IMR-90 (cell line): ENCODE results near the gene GIMAP8. TPM values are rescaled to one million over a fixed set of nuclear protein-coding genes. Genes with fewer than 3 reads are reported as not detected.

Source experiments
- ATAC-seq: fragments of 200-7000 bp; cut with Tn5 transposase; 2 replicates; pipeline ENCODE4 v1.9.1; 2020; ENCODE audit warnings: low read depth, mild to moderate bottlenecking, moderate library complexity
- BruUV-seq: library from RNA; stranded (reverse); fragments of 400-500 nt; replicated peaks from 2 replicates; lab custom pipeline; 2021; lab: Mats Ljungman, UMichigan
- CTCF ChIA-PET: fragments of 300-600 bp; formaldehyde crosslinking; extraction: SDS; loops from one replicate; lab custom pipeline; 2021; ENCODE audit warnings: antibody characterized with exemption; lab: Yijun Ruan, JAX
- POLR2A ChIA-PET: fragments of 300-600 bp; sonication (Branson Sonifier 250); formaldehyde crosslinking; loops from one replicate; lab custom pipeline; 2022; ENCODE audit warnings: antibody characterized with exemption; ENCODE audit not compliant: unreplicated experiment; lab: Charles Lee
- DNase-seq: peaks from one replicate; pipeline ENCODE4 v3.0.0; 2013
- H2AFZ ChIP-seq: replicated peaks from 2 replicates; pipeline ENCODE3; 2013; ENCODE audit warnings: low read length, mild to moderate bottlenecking; ENCODE audit not compliant: poor library complexity
- H2AK5ac ChIP-seq: 2 replicates; pipeline ENCODE4 v1.6.1; 2013; ENCODE audit warnings: low read depth, low read length, inconsistent platforms
- H2AK9ac ChIP-seq: replicated peaks from 2 replicates; pipeline ENCODE3; 2013; ENCODE audit warnings: mild to moderate bottlenecking, low read depth, low read length, moderate library complexity; ENCODE audit not compliant: poor library complexity
- H2BK120ac ChIP-seq: 2 replicates; pipeline ENCODE4 v1.6.1; 2013; ENCODE audit warnings: low read depth, low read length, inconsistent platforms
- H2BK15ac ChIP-seq: 3 replicates; pipeline ENCODE4 v1.6.1; 2013; ENCODE audit warnings: low read depth, low read length, inconsistent platforms
- H2BK20ac ChIP-seq: 2 replicates; pipeline ENCODE4 v1.6.1; 2013; ENCODE audit warnings: low read depth, mild to moderate bottlenecking, inconsistent platforms, low read length, moderate library complexity
- H2BK5ac ChIP-seq: 2 replicates; pipeline ENCODE4 v1.6.1; 2013; ENCODE audit warnings: mild to moderate bottlenecking, low read depth, low read length, inconsistent platforms; ENCODE audit not compliant: poor library complexity, severe bottlenecking
- H3K14ac ChIP-seq: replicated peaks from 2 replicates; pipeline ENCODE4 v1.6.1; 2013; ENCODE audit warnings: low read depth, low read length, inconsistent platforms
- H3K18ac ChIP-seq: 2 replicates; pipeline ENCODE4 v1.6.1; 2013; ENCODE audit warnings: low read depth, low read length, control low read depth
- H3K23ac ChIP-seq: 2 replicates; pipeline ENCODE4 v1.6.1; 2013; ENCODE audit warnings: low read depth, low read length, inconsistent platforms
- H3K27ac ChIP-seq: 2 replicates; pipeline ENCODE4 v1.5.1; 2013; ENCODE audit warnings: mild to moderate bottlenecking, control low read depth, low read length; ENCODE audit not compliant: insufficient read depth
- H3K27me3 ChIP-seq: 2 replicates; pipeline ENCODE4 v1.6.1; 2013; ENCODE audit warnings: low read length; ENCODE audit not compliant: control insufficient read depth, insufficient read depth
- H3K36me3 ChIP-seq: 2 replicates; pipeline ENCODE4 v1.6.1; 2013; ENCODE audit warnings: low read length, mixed read lengths; ENCODE audit not compliant: control insufficient read depth, insufficient read depth
- H3K4ac ChIP-seq: 2 replicates; pipeline ENCODE4 v1.6.1; 2013; ENCODE audit warnings: low read depth, low read length, inconsistent platforms
- H3K4me1 ChIP-seq: 2 replicates; pipeline ENCODE4 v1.6.1; 2013; ENCODE audit warnings: low read length, mixed read lengths; ENCODE audit not compliant: control insufficient read depth, insufficient read depth
- H3K4me2 ChIP-seq: 2 replicates; pipeline ENCODE4 v1.6.1; 2013; ENCODE audit warnings: low read depth, mild to moderate bottlenecking, control low read depth, low read length, moderate library complexity
- H3K4me3 ChIP-seq: 2 replicates; pipeline ENCODE4 v1.5.1; 2013; ENCODE audit warnings: low read depth, mild to moderate bottlenecking, control low read depth, low read length, moderate library complexity; ENCODE audit not compliant: insufficient read depth
- H3K56ac ChIP-seq: 2 replicates; pipeline ENCODE4 v1.6.1; 2013; ENCODE audit warnings: low read length, inconsistent platforms; ENCODE audit not compliant: insufficient read depth; ENCODE audit errors: extremely low read depth
- H3K79me1 ChIP-seq, 2 experiments: 2 replicates each; pipeline ENCODE4 v1.6.1; 2013; ENCODE audit warnings: low read length in 2 of 2, inconsistent platforms in 1 of 2, low read depth in 1 of 2
- H3K9ac ChIP-seq: 2 replicates; pipeline ENCODE4 v1.6.1; 2013; ENCODE audit warnings: low read depth, low read length, control low read depth
- H3K9me1 ChIP-seq: 2 replicates; pipeline ENCODE4 v1.6.1; 2013; ENCODE audit warnings: low read length, inconsistent platforms; ENCODE audit not compliant: insufficient read depth
- H3K9me3 ChIP-seq: 2 replicates; pipeline ENCODE4 v1.6.1; 2013; ENCODE audit warnings: low read length; ENCODE audit not compliant: control insufficient read depth, insufficient read depth
- H4K20me1 ChIP-seq: 2 replicates; pipeline ENCODE4 v1.6.1; 2013; ENCODE audit warnings: low read length, inconsistent platforms; ENCODE audit not compliant: insufficient read depth
- H4K5ac ChIP-seq: 2 replicates; pipeline ENCODE4 v1.6.1; 2013; ENCODE audit warnings: mild to moderate bottlenecking, low read depth, low read length, control low read depth
- H4K8ac ChIP-seq, 2 experiments: 2 replicates each; pipeline ENCODE4 v1.6.1; 2013; ENCODE audit warnings: low read depth in 2 of 2, low read length in 2 of 2, control low read depth in 1 of 2, inconsistent platforms in 1 of 2
- H4K91ac ChIP-seq: 2 replicates; pipeline ENCODE4 v1.6.1; 2013; ENCODE audit warnings: low read depth, low read length, inconsistent platforms; ENCODE audit not compliant: insufficient read depth
- CEBPB ChIP-seq: IDR thresholded peaks from 2 replicates; pipeline ENCODE4 v1.6.1; 2012; ENCODE audit warnings: low read depth, low read length, improper control_type of control experiment
- CHD1 ChIP-seq: IDR thresholded peaks from 2 replicates; pipeline ENCODE4 v1.6.1; 2012; ENCODE audit warnings: low read depth, low read length, improper control_type of control experiment
- CTCF ChIP-seq: conservative IDR thresholded peaks from 2 replicates; pipeline ENCODE4 v1.5.1; 2012; ENCODE audit warnings: mild to moderate bottlenecking, low read depth, low read length, improper control_type of control experiment
- ELK1 ChIP-seq: fragments of 150-350 bp; IDR thresholded peaks from 2 replicates; pipeline ENCODE4 v1.6.1; 2016; ENCODE audit warnings: low read depth, mild to moderate bottlenecking, low read length, moderate library complexity, borderline replicate concordance
- MAFK ChIP-seq: IDR thresholded peaks from 2 replicates; pipeline ENCODE4 v1.6.1; 2012; ENCODE audit warnings: low read depth, low read length, improper control_type of control experiment
- MAZ ChIP-seq: IDR thresholded peaks from 2 replicates; pipeline ENCODE4 v1.6.1; 2012; ENCODE audit warnings: low read depth, mild to moderate bottlenecking, low read length, improper control_type of control experiment, moderate library complexity, borderline replicate concordance
- MXI1 ChIP-seq: IDR thresholded peaks from 2 replicates; pipeline ENCODE4 v1.6.1; 2012; ENCODE audit warnings: low read depth, mild to moderate bottlenecking, low read length, moderate library complexity, borderline replicate concordance
- POLR2A ChIP-seq: IDR thresholded peaks from 2 replicates; pipeline ENCODE4 v1.6.1; 2012; ENCODE audit warnings: mild to moderate bottlenecking, low read depth, low read length
- RAD21 ChIP-seq: IDR thresholded peaks from 2 replicates; pipeline ENCODE4 v1.6.1; 2012; ENCODE audit warnings: low read length, improper control_type of control experiment
- RCOR1 ChIP-seq: IDR thresholded peaks from 2 replicates; pipeline ENCODE4 v1.6.1; 2012; ENCODE audit warnings: mild to moderate bottlenecking, low read length, improper control_type of control experiment; ENCODE audit not compliant: insufficient replicate concordance
- SMC3 ChIP-seq: fragments of 150-350 bp; IDR thresholded peaks from 2 replicates; pipeline ENCODE4 v1.6.1; 2016; ENCODE audit warnings: low read depth, mild to moderate bottlenecking, antibody characterized with exemption, low read length, moderate library complexity
- WGBS, 2 experiments: methylation state at CpG; one replicate each; pipeline versions ENCODE4 v1.1.5 to v1.1.7; 2013; ENCODE audit warnings: missing lambda C conversion rate in 2 of 2; ENCODE audit not compliant: insufficient read length in 1 of 2; ENCODE audit errors: extremely low coverage in 2 of 2; 5-methylcytosine and 5-hydroxymethylcytosine counted together
- dilution Hi-C: fragments of 300-500 bp; cut with HindIII; formaldehyde crosslinking; loops from one replicate; pipeline ENCODE4 v1.14.3; 2018; ENCODE audit warnings: low sequenced_read_pairs; ENCODE audit not compliant: unreplicated experiment
- in situ Hi-C: fragments of 300-500 bp; cut with MboI; formaldehyde crosslinking; loops from 3 replicates; pipeline ENCODE4 v1.14.3; 2019; ENCODE audit warnings: low sequenced_read_pairs, inconsistent platforms, mixed read lengths
- intact Hi-C: fragments of 100-400 bp; cut with micrococcal nuclease; formaldehyde crosslinking; loops from 2 replicates; pipeline ENCODE4 v1.10.0; 2022
- polyA plus RNA-seq, 3 experiments: library from polyadenylated mRNA; depleted of rRNA; stranded (reverse); fragments of >200 nt; gene quantifications; 2 replicates each; pipeline ENCODE4 v1.2.3, GENCODE V29; 2012; ENCODE audit warnings: low replicate concordance in 1 of 3
- total RNA-seq: library from RNA; depleted of rRNA; stranded (reverse); fragments of >200 nt; gene quantifications from 2 replicates; pipeline ENCODE4 v1.2.3, GENCODE V29; 2012

The GIMAP8 gene
- total and polyA plus RNA-seq, 2 of the 4 experiments (the other 2 are of a cell fraction): not detected

- no peak for TF ChIP-seq MXI1
Measured at GRCh38 chr7:150404172-150404804, 46.1 kb upstream of the GIMAP8 start (continued).

GRCh38 chr7:150404805-150405583 is 45.4 kb upstream of the GIMAP8 start:
- Histone ChIP-seq H3K9me1 (peaks cover 20% of the 10 kb centered on the region), H4K91ac (peak overlapping the region; percentile 62), H2BK15ac (peak overlapping the region; percentile 15; the same call in 1 of the 3 replicates), H3K4me2 (peak overlapping the region; percentile 92), H3K27ac (peak overlapping the region; percentile 79), H3K9ac (peak overlapping the region; percentile 81), H3K14ac (peak overlapping the region; percentile 78), H3K4me3 (peak overlapping the region; percentile 61), H2AFZ (peak overlapping the region; percentile 94), H4K8ac (peak overlapping the region; percentile 95 to 96), H3K56ac (peak overlapping the region; percentile 57; the same call in 1 of the 2 replicates), H3K79me1 (peaks cover 0 to 27% of the 10 kb centered on the region in 2 experiments; a peak in 3 of 4 replicates), H2BK20ac (no peak overlapping the region), H4K20me1 (no peaks in the 10 kb centered on the region), H2AK9ac (peak overlapping the region; percentile 94), H3K4ac (peak overlapping the region; percentile 95), H3K18ac (peak overlapping the region; percentile 22), H3K36me3 (no peaks in the 10 kb centered on the region; the same call in 1 of the 2 replicates), H2BK5ac (peak overlapping the region; percentile 36), H2BK120ac (peak overlapping the region; percentile 32; the same call in 1 of the 2 replicates), H4K5ac (peak overlapping the region; percentile 76), H3K9me3 (no peaks in the 10 kb centered on the region), H3K4me1 (peaks cover 23% of the 10 kb centered on the region), H3K23ac (peak overlapping the region; percentile 48; the same call in 1 of the 2 replicates), H2AK5ac (no peak overlapping the region; the same call in 1 of the 2 replicates), H3K27me3 (no peaks in the 10 kb centered on the region)
- intact Hi-C loops: no loop called here
- BruUV-seq: no TSS peak
- DNase-seq (peak; percentile 85), ATAC-seq (peak; percentile 92)
- in situ Hi-C loops: loop anchor here (25.0 kb wide), 2 partner anchors 543 to 582 kb away; partner anchors contain the start of genes ATP6V0E2, KCNH2 and NOS3
- dilution Hi-C loops: no loop called here
- 1% methylated on average over 38 of the region's 86 CpGs; no CpG with 5 or more reads in 1 of the 2 experiments for WGBS, 2 experiments
- CTCF ChIA-PET: interaction anchor here (0.8 to 1.3 kb wide), 2 partner anchors 23 to 70 kb away, joined by 3 to 4 read pairs; no protein-coding TSS in a partner anchor
- POLR2A ChIA-PET: interaction anchor here (0.6 kb wide), 1 partner anchor 427 kb away, joined by 4 read pairs; no protein-coding TSS in a partner anchor
- TF ChIP-seq MAZ (peak; percentile 78; the same call in 1 of the 2 replicates), RAD21 (no peak), MAFK (peak; percentile 61; the same call in 1 of the 2 replicates), CEBPB (no peak), CHD1 (no peak), CTCF (peak; percentile 33; the same call in 1 of the 2 replicates), ELK1 (no peak), SMC3 (no peak), POLR2A (peak; percentile 53; the same call in 1 of the 2 replicates), RCOR1 (peak; percentile 50)
